Common myeloid progenitor, CD34-positive (primary cell): Measurements from ENCODE around the gene TIMP2.
A peak's percentile ranks its signal among the peaks of the same experiment; 100 is the strongest.
"Not testable (repeated sequence)": the region's sequence is repeated elsewhere in the genome, so short reads cannot be mapped to it uniquely, and the experiment has no call there.

Experiments
- CTCF ChIA-PET: fragments of 350-600 bp; sonication (Branson Sonifier 250); formaldehyde crosslinking; loops from one replicate; lab custom pipeline; 2021; ENCODE audit warnings: antibody characterized with exemption; lab: Charles Lee
- POLR2A ChIA-PET: fragments of 350-600 bp; sonication (Branson Sonifier 250); formaldehyde crosslinking; loops from one replicate; lab custom pipeline; 2021; ENCODE audit warnings: antibody characterized with exemption; lab: Charles Lee
- DNase-seq, 3 donors: peaks; one replicate each; pipeline versions ENCODE4 v3.0.0 to v3.0.0-alpha.2; 2013
- H3K27ac ChIP-seq, 2 experiments: 1 replicate in 1 of 2; 2 replicates in 1 of 2; pipeline ENCODE4 v1.7.0; 2013; ENCODE audit warnings: inconsistent platforms in 2 of 2, low read length in 2 of 2, mild to moderate bottlenecking in 2 of 2, low read depth in 1 of 2, moderate library complexity in 1 of 2; ENCODE audit not compliant: severe bottlenecking in 2 of 2, insufficient read depth in 1 of 2, poor library complexity in 1 of 2
- H3K27me3 ChIP-seq, 5 experiments: replicated peaks in 2 of 5; 1 replicate in 3 of 5; 2 replicates in 2 of 5; pipeline versions ENCODE4 v1.6.1 to v1.7.0; 2013; ENCODE audit warnings: low read length in 4 of 5, mild to moderate bottlenecking in 2 of 5, moderate library complexity in 2 of 5, inconsistent platforms in 1 of 5; ENCODE audit not compliant: insufficient read depth in 5 of 5, control insufficient read depth in 4 of 5
- H3K36me3 ChIP-seq, 4 experiments: 1 replicate in 2 of 4; 2 replicates in 2 of 4; pipeline versions ENCODE4 v1.6.1 to v1.7.0; 2013; ENCODE audit warnings: low read length in 3 of 4, control low read depth in 1 of 4, mild to moderate bottlenecking in 1 of 4; ENCODE audit not compliant: control insufficient read depth in 4 of 4, insufficient read depth in 4 of 4
- H3K4me1 ChIP-seq, 4 experiments: 1 replicate in 3 of 4; 2 replicates in 1 of 4; pipeline versions ENCODE4 v1.6.1 to v1.7.1; 2013; ENCODE audit warnings: low read length in 3 of 4, mild to moderate bottlenecking in 3 of 4, control low read depth in 1 of 4, inconsistent platforms in 1 of 4, moderate library complexity in 1 of 4; ENCODE audit not compliant: control insufficient read depth in 4 of 4, insufficient read depth in 4 of 4; ENCODE audit errors: control extremely low read depth in 1 of 4
- H3K4me3 ChIP-seq, 7 experiments: 1 replicate in 4 of 7; 2 replicates in 3 of 7; pipeline versions ENCODE4 v1.5.1 to v1.7.0; 2013; ENCODE audit warnings: mild to moderate bottlenecking in 7 of 7, low read length in 6 of 7, moderate library complexity in 6 of 7, inconsistent platforms in 2 of 7, low read depth in 2 of 7, control low read depth in 1 of 7; ENCODE audit not compliant: insufficient read depth in 4 of 7, control insufficient read depth in 1 of 7; ENCODE audit errors: extremely low read depth in 1 of 7
- H3K9me3 ChIP-seq, 5 experiments: 1 replicate in 4 of 5; 2 replicates in 1 of 5; pipeline versions ENCODE4 v1.6.1 to v1.7.1; 2013; ENCODE audit warnings: low read length in 4 of 5, mild to moderate bottlenecking in 2 of 5, inconsistent platforms in 1 of 5, low read depth in 1 of 5, moderate library complexity in 1 of 5; ENCODE audit not compliant: control insufficient read depth in 4 of 5, insufficient read depth in 2 of 5; ENCODE audit errors: control extremely low read depth in 1 of 5
- WGBS: methylation state at CpG from one replicate; pipeline ENCODE4 v1.1.5; 2013; ENCODE audit not compliant: insufficient coverage; 5-methylcytosine and 5-hydroxymethylcytosine counted together

The TIMP2 gene

GRCh38 chr17:78879635-78880186 is 45.5 kb downstream of the TIMP2 start:
- POLR2A ChIA-PET = interaction anchor here (1.1 kb wide), 1 partner anchor 36 kb away, joined by 3 read pairs; no protein-coding TSS in a partner anchor
- Histone ChIP-seq H3K36me3 (peaks cover 0 to 3% (median 0%) of the 10 kb centered on the region in 4 experiments), H3K27ac (peak overlapping the region in 1 of 2 experiments; percentile 68), H3K9me3 (no peaks in the 10 kb centered on the region), H3K27me3 (no peaks in the 10 kb centered on the region), H3K4me3 (peak overlapping the region in 5 of 7 experiments; percentile 4 to 61 (median 37)), H3K4me1 (peaks cover 13 to 92% (median 89%) of the 10 kb centered on the region in 4 experiments)
- WGBS = 21% methylated on average over 26 of the region's 28 CpGs
- DNase-seq = peak; percentile 76 to 94 (median 92)
- CTCF ChIA-PET = interaction anchor here (1.3 kb wide), 1 partner anchor 11 kb away, joined by 3 read pairs; no protein-coding TSS in a partner anchor

- H3K4me3 ChIP-seq = peak overlapping the region in 5 of 7 experiments; percentile 4 to 61 (median 37)
- 88% methylated on average over 14 of the region's 14 CpGs for WGBS
- peaks cover 13 to 92% (median 86%) of the 10 kb centered on the region in 4 experiments for H3K4me1 ChIP-seq
- POLR2A ChIA-PET = no interaction called here
- peak overlapping the region in 1 of 2 experiments; percentile 68 for H3K27ac ChIP-seq
- H3K27me3 ChIP-seq = no peaks in the 10 kb centered on the region
- CTCF ChIA-PET = interaction anchor here (2.3 kb wide), 1 partner anchor 14 kb away, joined by 5 read pairs; no protein-coding TSS in a partner anchor
- H3K36me3 ChIP-seq = peaks cover 0 to 4% (median 2%) of the 10 kb centered on the region in 4 experiments
- H3K9me3 ChIP-seq = no peaks in the 10 kb centered on the region
- no peak for DNase-seq
These were observed 46.2 kb downstream of the TIMP2 start for GRCh38 chr17:78878871-78879527.

- Histone ChIP-seq H3K4me1 (peaks cover 13 to 92% (median 82%) of the 10 kb centered on the region in 4 experiments), H3K9me3 (no peaks in the 10 kb centered on the region), H3K36me3 (peaks cover 0 to 11% (median 2%) of the 10 kb centered on the region in 4 experiments), H3K27me3 (no peaks in the 10 kb centered on the region), H3K4me3 (no peak overlapping the region), H3K27ac (no peak overlapping the region)
- no peak for DNase-seq
- 91% methylated on average over 15 of the region's 15 CpGs for WGBS
- CTCF ChIA-PET = interaction anchor here (1.8 to 2.3 kb wide), 2 partner anchors 9 to 14 kb away, joined by 5 read pairs; no protein-coding TSS in a partner anchor
- POLR2A ChIA-PET = no interaction called here
These were observed 46.9 kb downstream of the TIMP2 start for GRCh38 chr17:78878261-78878660.

GRCh38 chr17:78876954-78877517 is 48.2 kb downstream of the TIMP2 start:
- CTCF ChIA-PET = interaction anchor here (0.9 to 2.3 kb wide), 5 partner anchors 10 to 95 kb away, joined by 3 to 5 read pairs (median 4); no protein-coding TSS in a partner anchor
- H3K27ac ChIP-seq, H3K9me3 ChIP-seq, DNase-seq, H3K4me3 ChIP-seq, H3K27me3 ChIP-seq, POLR2A ChIA-PET: not testable (repeated sequence)
- WGBS = 89% methylated on average over 5 of the region's 8 CpGs
- Histone ChIP-seq H3K36me3 (peaks cover 2 to 18% (median 6%) of the 10 kb centered on the region in 4 experiments), H3K4me1 (peaks cover 13 to 81% (median 71%) of the 10 kb centered on the region in 4 experiments)

- no peak overlapping the region for H3K27ac ChIP-seq
- no peak for DNase-seq
- H3K4me1 ChIP-seq = peaks cover 13 to 74% (median 64%) of the 10 kb centered on the region in 4 experiments
- WGBS = 33% methylated on average over 7 of the region's 7 CpGs
- no peaks in the 10 kb centered on the region for H3K9me3 ChIP-seq
- ChIA-PET CTCF (interaction anchor here (0.6 to 3.0 kb wide), 4 partner anchors 10 to 81 kb away, joined by 3 to 16 read pairs (median 4); no protein-coding TSS in a partner anchor), POLR2A (interaction anchor here (0.6 to 0.8 kb wide), 2 partner anchors 66 to 1354 kb away, joined by 5 to 7 read pairs; no protein-coding TSS in a partner anchor)
- H3K27me3 ChIP-seq = no peaks in the 10 kb centered on the region
- peak overlapping the region in 3 of 7 experiments; percentile 33 to 59 (median 37) for H3K4me3 ChIP-seq
- peaks cover 5 to 20% (median 6%) of the 10 kb centered on the region in 4 experiments for H3K36me3 ChIP-seq
These were observed 49.0 kb downstream of the TIMP2 start for GRCh38 chr17:78876094-78876597.

- peaks cover 6 to 25% (median 9%) of the 10 kb centered on the region in 4 experiments for H3K36me3 ChIP-seq
- no peak overlapping the region for H3K27ac ChIP-seq
- WGBS = 9% methylated on average over 7 of the region's 9 CpGs
- peaks cover 13 to 71% (median 59%) of the 10 kb centered on the region in 4 experiments for H3K4me1 ChIP-seq
- ChIA-PET CTCF (interaction anchor here (1.4 to 3.7 kb wide), 5 partner anchors 7 to 96 kb away, joined by 4 to 20 read pairs (median 14); no protein-coding TSS in a partner anchor), POLR2A (interaction anchor here (0.8 kb wide), 1 partner anchor 65 kb away, joined by 7 read pairs; no protein-coding TSS in a partner anchor)
- DNase-seq = peak in 2 of 3 donors; percentile 58 to 68
- peak overlapping the region in 3 of 7 experiments; percentile 33 to 59 (median 37) for H3K4me3 ChIP-seq
- H3K9me3 ChIP-seq = no peaks in the 10 kb centered on the region
- H3K27me3 ChIP-seq = no peaks in the 10 kb centered on the region
These were observed 49.7 kb downstream of the TIMP2 start for GRCh38 chr17:78875363-78876093.
